ENCODE data around the gene TXNL4A.

Gene TXNL4A

DNA sequence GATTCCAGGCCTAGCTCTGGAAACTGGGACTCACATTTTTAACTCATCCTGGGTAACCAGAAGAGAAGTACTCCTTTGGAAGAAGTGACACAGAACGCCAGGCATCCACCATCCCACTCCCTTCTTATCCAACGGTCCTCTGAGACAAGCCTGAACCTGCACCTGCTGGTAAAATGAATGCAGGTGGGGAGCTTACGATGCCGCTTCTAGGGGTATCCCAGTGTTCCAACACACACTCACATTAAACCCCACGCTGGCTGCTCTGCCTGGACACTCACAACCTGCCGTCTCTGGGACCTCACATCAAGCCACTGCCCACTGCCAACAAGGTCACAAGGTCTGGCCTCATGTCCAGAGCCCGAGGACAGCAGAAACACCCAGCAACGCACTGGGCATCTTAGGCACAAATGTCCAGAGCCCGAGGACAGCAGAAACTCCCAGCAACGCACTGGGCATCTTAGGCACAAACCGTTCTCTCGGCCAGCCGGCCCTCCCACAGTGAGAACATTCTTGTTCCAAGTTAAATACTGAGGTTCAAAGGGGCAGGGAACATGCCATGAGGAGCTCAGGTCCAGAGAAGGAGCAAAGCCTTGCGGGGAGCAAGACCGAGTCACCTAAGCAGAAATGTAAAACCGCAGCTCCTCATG lies 46.8 kb downstream of the TXNL4A start:
- no peak for DNase-seq (ENCODE audit: low read depth)
- TF ChIP-seq, protein P1, sequence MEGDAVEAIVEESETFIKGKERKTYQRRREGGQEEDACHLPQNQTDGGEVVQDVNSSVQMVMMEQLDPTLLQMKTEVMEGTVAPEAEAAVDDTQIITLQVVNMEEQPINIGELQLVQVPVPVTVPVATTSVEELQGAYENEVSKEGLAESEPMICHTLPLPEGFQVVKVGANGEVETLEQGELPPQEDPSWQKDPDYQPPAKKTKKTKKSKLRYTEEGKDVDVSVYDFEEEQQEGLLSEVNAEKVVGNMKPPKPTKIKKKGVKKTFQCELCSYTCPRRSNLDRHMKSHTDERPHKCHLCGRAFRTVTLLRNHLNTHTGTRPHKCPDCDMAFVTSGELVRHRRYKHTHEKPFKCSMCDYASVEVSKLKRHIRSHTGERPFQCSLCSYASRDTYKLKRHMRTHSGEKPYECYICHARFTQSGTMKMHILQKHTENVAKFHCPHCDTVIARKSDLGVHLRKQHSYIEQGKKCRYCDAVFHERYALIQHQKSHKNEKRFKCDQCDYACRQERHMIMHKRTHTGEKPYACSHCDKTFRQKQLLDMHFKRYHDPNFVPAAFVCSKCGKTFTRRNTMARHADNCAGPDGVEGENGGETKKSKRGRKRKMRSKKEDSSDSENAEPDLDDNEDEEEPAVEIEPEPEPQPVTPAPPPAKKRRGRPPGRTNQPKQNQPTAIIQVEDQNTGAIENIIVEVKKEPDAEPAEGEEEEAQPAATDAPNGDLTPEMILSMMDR (IDR thresholded peaks at IDR 0.05; ENCODE audit: low read depth, low read length) = no peak
- TF ChIP-seq MYC (IDR thresholded peaks at IDR 0.05; ENCODE audit: low read depth, low read length) (no peak), POLR2A (IDR thresholded peaks at IDR 0.05; ENCODE audit: extremely low read depth, insufficient read length) (no peak)
- TF ChIP-seq, protein P2, sequence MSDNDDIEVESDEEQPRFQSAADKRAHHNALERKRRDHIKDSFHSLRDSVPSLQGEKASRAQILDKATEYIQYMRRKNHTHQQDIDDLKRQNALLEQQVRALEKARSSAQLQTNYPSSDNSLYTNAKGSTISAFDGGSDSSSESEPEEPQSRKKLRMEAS (IDR thresholded peaks at IDR 0.05; ENCODE audit: low read depth, low read length) = no peak
- H3K4me3 ChIP-seq (ENCODE audit: low read depth, low read length) = no peak overlapping the region

DNA sequence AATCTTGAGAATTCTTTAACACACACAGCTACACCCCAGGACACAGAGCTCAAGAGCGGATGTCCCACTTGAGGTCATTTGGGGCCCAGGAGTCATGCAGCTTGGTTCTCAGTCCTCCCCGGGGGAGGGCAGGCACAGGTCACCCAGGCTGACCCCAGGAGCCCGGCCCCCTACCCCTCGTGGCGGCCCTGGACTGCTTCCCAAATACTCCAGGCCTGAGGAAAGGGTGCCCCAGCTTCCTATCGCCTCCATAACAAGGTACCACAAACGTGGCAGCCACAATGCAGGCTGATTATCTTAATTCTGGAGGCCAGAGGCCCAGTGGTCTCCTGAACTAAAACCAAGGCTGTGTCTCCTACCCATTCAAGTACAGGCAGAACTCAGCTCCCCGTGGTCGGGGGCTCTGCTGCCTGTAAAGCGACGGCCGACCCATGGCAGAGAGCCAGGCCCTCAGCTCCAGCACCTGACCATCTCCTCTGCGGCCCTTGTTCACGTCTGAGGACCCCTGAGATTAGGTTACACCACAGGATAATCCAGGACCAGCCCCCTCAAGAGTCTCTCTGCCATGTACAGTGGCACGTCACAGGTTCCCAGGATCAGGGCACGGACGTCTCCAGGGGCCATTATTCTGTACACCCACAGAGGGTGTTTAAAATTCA lies 47.4 kb downstream of the TXNL4A start:
- no peak overlapping the region for H3K4me3 ChIP-seq (ENCODE audit: low read depth, low read length)
- TF ChIP-seq, protein P1 (IDR thresholded peaks at IDR 0.05; ENCODE audit: low read depth, low read length) = no peak
- TF ChIP-seq, protein P2 (IDR thresholded peaks at IDR 0.05; ENCODE audit: low read depth, low read length) = no peak
- TF ChIP-seq MYC (IDR thresholded peaks at IDR 0.05; ENCODE audit: low read depth, low read length) (no peak), POLR2A (IDR thresholded peaks at IDR 0.05; ENCODE audit: extremely low read depth, insufficient read length) (no peak)

DNA sequence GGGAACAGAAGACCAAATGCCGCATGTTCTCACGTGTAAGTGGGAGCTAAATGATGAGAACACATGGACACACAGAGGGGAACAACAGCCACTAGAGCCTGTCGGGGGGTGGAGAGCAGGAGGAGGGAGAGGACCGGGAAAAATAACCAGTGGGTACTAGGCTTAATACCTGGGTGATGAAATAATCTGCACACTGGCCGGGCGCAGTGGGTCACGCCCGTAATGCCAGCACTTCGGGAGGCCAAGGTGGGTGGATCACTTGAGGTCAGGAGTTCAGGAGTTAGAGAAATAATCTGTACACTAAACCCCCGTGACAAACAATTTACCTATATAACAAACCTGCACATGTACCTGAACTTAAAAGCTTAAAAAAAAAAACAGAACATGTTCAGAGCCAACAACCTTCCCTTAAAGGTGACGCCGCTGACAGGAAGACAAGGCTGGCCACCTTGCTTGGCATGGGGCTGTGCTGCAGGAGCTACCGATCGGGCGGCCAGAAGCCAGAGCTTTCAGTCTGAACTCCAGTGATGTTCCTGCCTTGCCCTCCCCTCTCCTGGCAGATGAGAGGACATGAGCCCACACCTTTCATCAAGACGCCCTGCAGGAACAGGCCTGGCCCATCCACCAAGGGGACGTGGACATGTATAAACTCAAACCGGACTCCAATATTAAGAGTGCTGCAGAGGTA lies 48.1 kb downstream of the TXNL4A start:
- H3K4me3 ChIP-seq (ENCODE audit: low read depth, low read length) = no peak overlapping the region
- DNase-seq (ENCODE audit: low read depth) = no peak
- TF ChIP-seq, protein P1 (IDR thresholded peaks at IDR 0.05; ENCODE audit: low read depth, low read length) = no peak
- TF ChIP-seq POLR2A (IDR thresholded peaks at IDR 0.05; ENCODE audit: extremely low read depth, insufficient read length) (no peak), MYC (IDR thresholded peaks at IDR 0.05; ENCODE audit: low read depth, low read length) (no peak)
- TF ChIP-seq, protein P2 (IDR thresholded peaks at IDR 0.05; ENCODE audit: low read depth, low read length) = no peak

More for the DNA sequence above, 47.4 kb downstream of the TXNL4A start:
- no peak for DNase-seq (ENCODE audit: low read depth)

DNA sequence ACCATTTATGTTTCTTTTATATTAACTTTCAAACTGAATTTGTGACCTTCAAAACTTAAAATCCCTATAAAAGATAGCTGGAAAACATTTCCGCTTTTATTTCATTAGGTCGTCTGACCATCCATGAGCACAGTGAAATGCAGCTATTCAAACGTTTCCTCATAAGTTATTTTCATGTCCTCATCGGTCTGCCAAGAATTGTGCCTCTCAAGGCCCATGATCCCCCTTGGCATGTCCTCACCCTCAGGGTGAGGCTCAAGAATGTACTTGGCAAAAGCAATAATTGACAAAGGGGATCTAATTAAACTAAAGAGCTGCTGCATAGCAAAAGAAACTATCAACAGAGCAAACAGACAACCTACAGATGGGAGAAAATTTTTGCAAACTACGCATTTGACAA lies 49.3 kb downstream of the TXNL4A start:
- no peak for DNase-seq (ENCODE audit: low read depth)
- TF ChIP-seq POLR2A (IDR thresholded peaks at IDR 0.05; ENCODE audit: extremely low read depth, insufficient read length) = no peak
- no peak overlapping the region for H3K4me3 ChIP-seq (ENCODE audit: low read depth, low read length)

DNA sequence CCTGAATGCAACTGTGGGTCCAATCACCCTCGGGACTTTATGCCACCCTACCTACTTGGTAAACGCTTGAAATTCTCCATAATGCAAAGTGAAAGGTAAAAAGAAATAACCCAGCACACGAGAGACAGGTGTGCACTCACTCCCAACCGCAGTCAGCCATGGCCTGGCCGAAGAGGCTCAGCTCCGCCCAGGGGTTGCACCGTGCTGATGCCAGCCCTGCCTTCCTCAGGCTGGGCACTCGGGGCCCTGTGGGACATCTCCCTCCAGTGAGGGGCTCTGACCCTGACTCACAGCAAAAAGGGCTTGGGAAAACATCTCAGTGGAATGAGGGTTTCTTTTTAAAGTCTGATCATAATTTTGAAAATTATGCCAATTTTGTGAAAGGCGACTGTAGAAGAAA lies 50.2 kb downstream of the TXNL4A start:
- no peak for DNase-seq (ENCODE audit: low read depth)
- TF ChIP-seq POLR2A (IDR thresholded peaks at IDR 0.05; ENCODE audit: extremely low read depth, insufficient read length) = no peak
- no peak overlapping the region for H3K4me3 ChIP-seq (ENCODE audit: low read depth, low read length)

DNA sequence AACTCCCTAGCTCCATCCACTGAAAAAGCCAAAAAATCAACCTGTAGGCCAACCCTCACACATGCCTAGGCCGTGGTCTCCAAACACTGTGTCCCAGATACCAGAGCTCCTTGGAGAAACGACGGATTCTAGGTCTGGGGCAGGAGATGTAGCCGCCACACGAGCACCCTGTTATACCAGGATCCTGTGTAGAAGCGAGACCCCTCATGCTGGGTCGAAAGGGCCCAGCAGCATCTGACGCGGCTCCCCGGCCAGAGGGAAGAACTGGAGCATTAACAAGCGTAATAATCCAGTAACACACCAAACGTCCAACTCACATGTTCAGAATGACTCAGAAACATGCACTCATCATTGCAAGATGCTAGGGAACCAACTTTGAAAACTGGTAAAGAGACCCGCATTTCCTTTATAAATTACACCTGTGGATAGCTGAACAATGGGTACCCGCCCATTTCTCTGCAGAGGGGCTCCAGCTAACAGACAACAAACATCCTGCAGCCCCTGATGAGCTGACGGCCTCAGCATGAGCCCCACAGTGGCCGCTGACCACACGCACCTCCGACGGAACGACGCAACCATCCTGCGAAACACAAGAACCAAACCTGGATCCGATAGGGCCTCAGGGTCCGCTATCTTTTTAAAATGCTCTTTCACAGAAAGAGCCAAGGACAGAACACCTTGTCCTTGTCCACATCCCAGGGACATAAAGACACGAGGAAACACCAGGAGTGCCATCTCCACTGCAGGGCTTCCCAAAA lies 51.1 kb downstream of the TXNL4A start:
- H3K4me3 ChIP-seq (ENCODE audit: low read depth, low read length) = no peak overlapping the region
- TF ChIP-seq, protein P1 (IDR thresholded peaks at IDR 0.05; ENCODE audit: low read depth, low read length) = no peak
- no peak for TF ChIP-seq POLR2A (IDR thresholded peaks at IDR 0.05; ENCODE audit: extremely low read depth, insufficient read length)
- TF ChIP-seq, protein P2 (IDR thresholded peaks at IDR 0.05; ENCODE audit: low read depth, low read length) = no peak
- DNase-seq (ENCODE audit: low read depth) = no peak

Data from NB4 (cell line).